HEK293 (cell line): ENCODE data around the gene STK40.

Experiments used
- ZBTB7A ChIP-seq: fragments of 450-650 bp; formaldehyde crosslinking; IDR thresholded peaks from 2 replicates; pipeline ENCODE4 v1.5.1; 2016; ENCODE audit warnings: low read depth, missing biosample characterization, missing genetic modification characterization
- ZNF211 ChIP-seq: fragments of 450-650 bp; formaldehyde crosslinking; IDR thresholded peaks from 2 replicates; pipeline ENCODE4 v1.5.1; 2016; ENCODE audit warnings: low read depth, missing biosample characterization, missing genetic modification characterization
- TF ChIP-seq, protein P1 (sequence below): fragments of 450-650 bp; formaldehyde crosslinking; IDR thresholded peaks from 2 replicates; pipeline ENCODE4 v1.5.1; 2016; ENCODE audit warnings: missing biosample characterization, missing genetic modification characterization

DNA sequence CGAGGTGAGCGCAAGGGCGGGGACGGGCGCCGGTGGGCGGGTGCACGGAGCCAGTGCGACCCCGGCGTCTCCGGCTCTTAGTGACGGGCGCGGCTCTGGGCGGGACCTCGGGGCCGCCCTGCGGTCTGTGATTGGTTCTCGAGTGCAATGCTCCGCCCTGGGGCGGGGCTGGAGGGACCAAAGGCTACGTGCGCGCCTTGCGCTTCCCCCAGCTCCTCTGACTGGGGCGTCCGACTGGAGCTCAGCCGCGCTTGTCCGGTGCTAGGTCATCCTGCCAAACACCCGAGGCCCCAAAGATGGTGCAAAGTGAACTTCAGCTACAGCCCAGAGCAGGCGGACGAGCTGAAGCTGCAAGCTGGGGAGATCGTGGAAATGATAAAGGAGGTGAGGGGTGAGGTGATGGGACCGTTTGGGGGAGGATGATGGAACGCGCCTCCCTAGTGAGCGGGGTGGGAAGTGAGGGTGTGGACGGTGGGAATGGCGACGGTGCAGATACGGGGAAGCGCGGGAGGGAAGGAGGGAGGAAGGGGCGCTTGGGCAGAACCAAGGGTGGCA, 78.7 kb downstream of the STK40 start:
- TF ChIP-seq ZBTB7A (tag by site-specific recombination): peak; percentile 84
- no peak for TF ChIP-seq ZNF211 (tag by site-specific recombination)
- TF ChIP-seq, protein P1, sequence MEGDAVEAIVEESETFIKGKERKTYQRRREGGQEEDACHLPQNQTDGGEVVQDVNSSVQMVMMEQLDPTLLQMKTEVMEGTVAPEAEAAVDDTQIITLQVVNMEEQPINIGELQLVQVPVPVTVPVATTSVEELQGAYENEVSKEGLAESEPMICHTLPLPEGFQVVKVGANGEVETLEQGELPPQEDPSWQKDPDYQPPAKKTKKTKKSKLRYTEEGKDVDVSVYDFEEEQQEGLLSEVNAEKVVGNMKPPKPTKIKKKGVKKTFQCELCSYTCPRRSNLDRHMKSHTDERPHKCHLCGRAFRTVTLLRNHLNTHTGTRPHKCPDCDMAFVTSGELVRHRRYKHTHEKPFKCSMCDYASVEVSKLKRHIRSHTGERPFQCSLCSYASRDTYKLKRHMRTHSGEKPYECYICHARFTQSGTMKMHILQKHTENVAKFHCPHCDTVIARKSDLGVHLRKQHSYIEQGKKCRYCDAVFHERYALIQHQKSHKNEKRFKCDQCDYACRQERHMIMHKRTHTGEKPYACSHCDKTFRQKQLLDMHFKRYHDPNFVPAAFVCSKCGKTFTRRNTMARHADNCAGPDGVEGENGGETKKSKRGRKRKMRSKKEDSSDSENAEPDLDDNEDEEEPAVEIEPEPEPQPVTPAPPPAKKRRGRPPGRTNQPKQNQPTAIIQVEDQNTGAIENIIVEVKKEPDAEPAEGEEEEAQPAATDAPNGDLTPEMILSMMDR (tag by site-specific recombination): 0 out of 2 replicates have a peak, but pooled peaks have one; percentile 43
